ENCODE results near the gene RREB1. TPM values are rescaled to one million over a fixed set of nuclear protein-coding genes. Genes with fewer than 3 reads are reported as not detected.
A peak's percentile ranks its signal among the peaks of the same experiment; 100 is the strongest.

RREB1 gene
- total RNA-seq, 1 donor from 2014 or later, result 41.8 TPM

- Mint-ChIP-seq H3K4me3 (ENCODE audit: unreplicated experiment) (no peak overlapping the region), H3K27me3 (ENCODE audit: low read depth, unreplicated experiment) (no peaks in the 10 kb centered on the region), H3K27ac (ENCODE audit: unreplicated experiment) (no peak overlapping the region), H3K4me1 (ENCODE audit: low read depth, unreplicated experiment) (peaks cover 10% of the 10 kb centered on the region), H3K9me3 (ENCODE audit: unreplicated experiment) (no peaks in the 10 kb centered on the region), H3K36me3 (ENCODE audit: low read depth, unreplicated experiment) (peaks cover 9% of the 10 kb centered on the region)
- Histone ChIP-seq H2AFZ (ENCODE audit: low read depth, low read length) (no peak overlapping the region), H3K27me3 (ENCODE audit: insufficient read depth, low read length) (no peaks in the 10 kb centered on the region), H3K79me2 (ENCODE audit: insufficient read depth, low read length) (no peaks in the 10 kb centered on the region), H3K4me2 (ENCODE audit: low read length) (no peak overlapping the region), H3K36me3 (ENCODE audit: insufficient read depth, low read length) (peaks cover 14% of the 10 kb centered on the region), H3K27ac (ENCODE audit: low read depth, low read length) (no peak overlapping the region), H3K9ac (ENCODE audit: low read length) (no peak overlapping the region), H3K4me3 (ENCODE audit: insufficient read depth, low read depth, low read length) (no peak overlapping the region), H4K20me1 (ENCODE audit: insufficient read depth, low read length) (peaks cover 27% of the 10 kb centered on the region), H3K4me1 (ENCODE audit: insufficient read depth, low read length) (peaks cover 6% of the 10 kb centered on the region), H3K9me3 (ENCODE audit: insufficient read depth, low read depth, low read length) (no peaks in the 10 kb centered on the region)
- FAIRE-seq (no peak), DNase-seq (ENCODE audit: low read depth) (no peak)
- TF ChIP-seq EZH2 (IDR thresholded peaks at IDR 0.05; ENCODE audit: insufficient read depth, low read length), result no peak
- no peak for TF ChIP-seq CTCF (IDR thresholded peaks at IDR 0.05; ENCODE audit: insufficient read depth, low read depth, low read length)
Observed at GRCh38 chr6:7247828-7248227, 140.1 kb downstream of the RREB1 start.

- H3K79me2 ChIP-seq (ENCODE audit: insufficient read depth, low read length), result no peaks in the 10 kb centered on the region
- FAIRE-seq, result no peak
- H3K9me3 ChIP-seq (ENCODE audit: insufficient read depth, low read depth, low read length), result no peaks in the 10 kb centered on the region
- H3K9ac ChIP-seq (ENCODE audit: low read length), result no peak overlapping the region
- H2AFZ ChIP-seq (ENCODE audit: low read depth, low read length), result no peak overlapping the region
- H3K4me3 Mint-ChIP-seq (ENCODE audit: unreplicated experiment), result no peak overlapping the region
- H3K27me3 Mint-ChIP-seq (ENCODE audit: low read depth, unreplicated experiment), result no peaks in the 10 kb centered on the region
- peaks cover 9% of the 10 kb centered on the region for H3K36me3 Mint-ChIP-seq (ENCODE audit: low read depth, unreplicated experiment)
- no peak overlapping the region for H3K27ac Mint-ChIP-seq (ENCODE audit: unreplicated experiment)
- H3K4me1 ChIP-seq (ENCODE audit: insufficient read depth, low read length), result no peaks in the 10 kb centered on the region
- H3K4me1 Mint-ChIP-seq (ENCODE audit: low read depth, unreplicated experiment), result no peaks in the 10 kb centered on the region
- no peak for TF ChIP-seq CTCF (IDR thresholded peaks at IDR 0.05; ENCODE audit: insufficient read depth, low read depth, low read length)
- TF ChIP-seq EZH2 (IDR thresholded peaks at IDR 0.05; ENCODE audit: insufficient read depth, low read length), result no peak
- H3K9me3 Mint-ChIP-seq (ENCODE audit: unreplicated experiment), result no peaks in the 10 kb centered on the region
- no peak overlapping the region for H3K27ac ChIP-seq (ENCODE audit: low read depth, low read length)
- H3K4me2 ChIP-seq (ENCODE audit: low read length), result no peak overlapping the region
- peaks cover 21% of the 10 kb centered on the region for H4K20me1 ChIP-seq (ENCODE audit: insufficient read depth, low read length)
- peaks cover 14% of the 10 kb centered on the region for H3K36me3 ChIP-seq (ENCODE audit: insufficient read depth, low read length)
- peak; percentile 22 for DNase-seq (ENCODE audit: low read depth)
- H3K27me3 ChIP-seq (ENCODE audit: insufficient read depth, low read length), result no peaks in the 10 kb centered on the region
- no peak overlapping the region for H3K4me3 ChIP-seq (ENCODE audit: insufficient read depth, low read depth, low read length)
Observed at GRCh38 chr6:7249391-7249790, 141.6 kb downstream of the RREB1 start.

GRCh38 chr6:7249946-7250643 is 142.3 kb downstream of the RREB1 start:
- no peak overlapping the region for H2AFZ ChIP-seq (ENCODE audit: low read depth, low read length)
- H3K9ac ChIP-seq (ENCODE audit: low read length), result no peak overlapping the region
- peaks cover 14% of the 10 kb centered on the region for H3K36me3 ChIP-seq (ENCODE audit: insufficient read depth, low read length)
- no peaks in the 10 kb centered on the region for H3K9me3 ChIP-seq (ENCODE audit: insufficient read depth, low read depth, low read length)
- Mint-ChIP-seq H3K27ac (ENCODE audit: unreplicated experiment) (no peak overlapping the region), H3K36me3 (ENCODE audit: low read depth, unreplicated experiment) (peaks cover 9% of the 10 kb centered on the region), H3K9me3 (ENCODE audit: unreplicated experiment) (no peaks in the 10 kb centered on the region), H3K4me3 (ENCODE audit: unreplicated experiment) (no peak overlapping the region), H3K4me1 (ENCODE audit: low read depth, unreplicated experiment) (no peaks in the 10 kb centered on the region), H3K27me3 (ENCODE audit: low read depth, unreplicated experiment) (no peaks in the 10 kb centered on the region)
- DNase-seq (ENCODE audit: low read depth) (no peak), FAIRE-seq (no peak)
- H3K4me3 ChIP-seq (ENCODE audit: insufficient read depth, low read depth, low read length), result no peak overlapping the region
- H3K27ac ChIP-seq (ENCODE audit: low read depth, low read length), result no peak overlapping the region
- no peak overlapping the region for H3K4me2 ChIP-seq (ENCODE audit: low read length)
- no peaks in the 10 kb centered on the region for H3K27me3 ChIP-seq (ENCODE audit: insufficient read depth, low read length)
- H3K4me1 ChIP-seq (ENCODE audit: insufficient read depth, low read length), result no peaks in the 10 kb centered on the region
- no peak for TF ChIP-seq CTCF (IDR thresholded peaks at IDR 0.05; ENCODE audit: insufficient read depth, low read depth, low read length)
- no peak for TF ChIP-seq EZH2 (IDR thresholded peaks at IDR 0.05; ENCODE audit: insufficient read depth, low read length)
- no peaks in the 10 kb centered on the region for H3K79me2 ChIP-seq (ENCODE audit: insufficient read depth, low read length)
- H4K20me1 ChIP-seq (ENCODE audit: insufficient read depth, low read length), result peaks cover 16% of the 10 kb centered on the region
